Neuronal stem cell (in vitro differentiated cells): ENCODE results near the gene TRPM5.

Source experiments
- DNase-seq: peaks from one replicate; pipeline ENCODE4 v3.0.0-alpha.2; 2013; ENCODE audit warnings: low spot score
- H2AFZ ChIP-seq: one replicate; pipeline ENCODE4 v1.6.1; 2013; ENCODE audit warnings: mild to moderate bottlenecking, low read length, inconsistent platforms
- H2AK5ac ChIP-seq: 2 replicates; pipeline ENCODE4 v1.6.1; 2013; ENCODE audit warnings: low read depth, mild to moderate bottlenecking, inconsistent platforms, low read length, moderate library complexity, mixed read lengths
- H2BK120ac ChIP-seq: 2 replicates; pipeline ENCODE4 v1.6.1; 2013; ENCODE audit warnings: low read depth, mild to moderate bottlenecking, inconsistent platforms, low read length, moderate library complexity, mixed read lengths
- H2BK12ac ChIP-seq: one replicate; pipeline ENCODE4 v1.6.1; 2013; ENCODE audit warnings: low read length, inconsistent platforms
- H2BK15ac ChIP-seq: 2 replicates; pipeline ENCODE4 v1.6.1; 2013; ENCODE audit warnings: mild to moderate bottlenecking, low read length, inconsistent platforms, mixed read lengths
- H2BK5ac ChIP-seq: one replicate; pipeline ENCODE4 v1.6.1; 2013; ENCODE audit warnings: inconsistent platforms, mild to moderate bottlenecking, low read length, moderate library complexity
- H3K14ac ChIP-seq: one replicate; pipeline ENCODE4 v1.6.1; 2013; ENCODE audit warnings: low read length, inconsistent platforms
- H3K18ac ChIP-seq: 2 replicates; pipeline ENCODE4 v1.6.1; 2013; ENCODE audit warnings: low read length, inconsistent platforms
- H3K23ac ChIP-seq: 2 replicates; pipeline ENCODE4 v1.6.1; 2013; ENCODE audit warnings: low read depth, mild to moderate bottlenecking, mixed read lengths, low read length, inconsistent platforms; ENCODE audit not compliant: poor library complexity
- H3K27ac ChIP-seq: replicated peaks from 3 replicates; pipeline ENCODE4 v1.5.1; 2013; ENCODE audit warnings: low read length, inconsistent platforms
- H3K27me3 ChIP-seq, 3 experiments: 2 replicates each; pipeline ENCODE4 v1.6.1; 2013; ENCODE audit warnings: low read length in 3 of 3, mild to moderate bottlenecking in 2 of 3, inconsistent platforms in 1 of 3, low read depth in 1 of 3, mixed read lengths in 1 of 3, moderate library complexity in 1 of 3; ENCODE audit not compliant: control insufficient read depth in 3 of 3, insufficient read depth in 3 of 3
- H3K36me3 ChIP-seq, 2 donors: replicated peaks in 1 of 2; 2 replicates each; pipeline ENCODE4 v1.6.1; 2013; ENCODE audit warnings: low read length in 2 of 2; ENCODE audit not compliant: control insufficient read depth in 2 of 2, insufficient read depth in 2 of 2
- H3K4ac ChIP-seq: 2 replicates; pipeline ENCODE4 v1.6.1; 2013; ENCODE audit warnings: inconsistent platforms, mild to moderate bottlenecking, low read length, moderate library complexity
- H3K4me1 ChIP-seq, 2 donors: 1 replicate in 1 of 2; 2 replicates in 1 of 2; pipeline ENCODE4 v1.6.1; 2013; ENCODE audit warnings: low read length in 2 of 2, low read depth in 1 of 2; ENCODE audit not compliant: control insufficient read depth in 2 of 2, insufficient read depth in 1 of 2
- H3K4me2 ChIP-seq: one replicate; pipeline ENCODE4 v1.6.1; 2013; ENCODE audit warnings: mild to moderate bottlenecking, low read length, inconsistent platforms; ENCODE audit not compliant: insufficient read depth, poor library complexity, severe bottlenecking
- H3K4me3 ChIP-seq, 2 donors: 2 replicates each; pipeline ENCODE4 v1.5.1; 2013; ENCODE audit warnings: low read length in 2 of 2, mild to moderate bottlenecking in 2 of 2, inconsistent platforms in 1 of 2, moderate library complexity in 1 of 2
- H3K79me1 ChIP-seq: one replicate; pipeline ENCODE4 v1.6.1; 2013; ENCODE audit warnings: low read depth, mild to moderate bottlenecking, inconsistent platforms, low read length, moderate library complexity
- H3K9ac ChIP-seq: one replicate; pipeline ENCODE4 v1.6.1; 2013; ENCODE audit warnings: mild to moderate bottlenecking, low read depth, low read length, inconsistent platforms; ENCODE audit not compliant: poor library complexity
- H3K9me3 ChIP-seq, 2 donors: replicated peaks in 1 of 2; 2 replicates each; pipeline versions ENCODE3 to v1.6.1; 2013; ENCODE audit warnings: low read length in 2 of 2, mild to moderate bottlenecking in 2 of 2, inconsistent platforms in 1 of 2, low read depth in 1 of 2, mixed read lengths in 1 of 2, moderate library complexity in 1 of 2; ENCODE audit not compliant: control insufficient read depth in 2 of 2, insufficient read depth in 1 of 2
- H4K8ac ChIP-seq: one replicate; pipeline ENCODE4 v1.6.1; 2013; ENCODE audit warnings: low read depth, mild to moderate bottlenecking, inconsistent platforms, low read length, moderate library complexity
- H4K91ac ChIP-seq: one replicate; pipeline ENCODE4 v1.6.1; 2013; ENCODE audit warnings: low read length, low read depth, mild to moderate bottlenecking, inconsistent platforms; ENCODE audit not compliant: poor library complexity
- WGBS, 2 donors: extraction: QIAGEN DNeasy Blood & Tissue Kit; methylation state at CpG; one replicate each; pipeline ENCODE4 v1.1.7; 2013; ENCODE audit warnings: missing lambda C conversion rate in 2 of 2, mixed read lengths in 1 of 2; ENCODE audit not compliant: insufficient read length in 2 of 2, insufficient replicate concordance in 1 of 2; ENCODE audit errors: extremely low coverage in 2 of 2; 5-methylcytosine and 5-hydroxymethylcytosine counted together

TRPM5 gene

GRCh38 chr11:2422461-2423156, 21.7 kb downstream of the TRPM5 start:
- H2BK12ac ChIP-seq, result no peak overlapping the region
- no peak overlapping the region for H2AFZ ChIP-seq
- no peak overlapping the region for H3K23ac ChIP-seq
- no peak for DNase-seq
- H3K36me3 ChIP-seq, result no peaks in the 10 kb centered on the region
- no peaks in the 10 kb centered on the region for H3K9me3 ChIP-seq
- WGBS, 2 donors, result no CpG with 5 or more reads among the region's 14 CpGs
- H3K14ac ChIP-seq, result peak overlapping the region; percentile 8
- no peak overlapping the region for H2BK5ac ChIP-seq
- H2BK120ac ChIP-seq, result no peak overlapping the region
- H3K79me1 ChIP-seq, result peaks cover 2% of the 10 kb centered on the region
- no peak overlapping the region for H3K4ac ChIP-seq
- no peak overlapping the region for H3K9ac ChIP-seq
- peak overlapping the region; percentile 99 for H2AK5ac ChIP-seq
- H3K27ac ChIP-seq, result no peak overlapping the region
- H4K91ac ChIP-seq, result no peak overlapping the region
- H2BK15ac ChIP-seq, result peak overlapping the region; percentile 85
- H3K18ac ChIP-seq, result peak overlapping the region; percentile 19
- H3K27me3 ChIP-seq, result no peaks in the 10 kb centered on the region
- H3K4me2 ChIP-seq, result no peak overlapping the region
- no peak overlapping the region for H4K8ac ChIP-seq
- peaks cover 4 to 10% of the 10 kb centered on the region in 2 donors for H3K4me1 ChIP-seq
- no peak overlapping the region for H3K4me3 ChIP-seq

- Histone ChIP-seq H2BK15ac (peak overlapping the region; percentile 85), H2BK12ac (no peak overlapping the region), H3K79me1 (peaks cover 2% of the 10 kb centered on the region), H2BK120ac (no peak overlapping the region), H3K36me3 (no peaks in the 10 kb centered on the region), H3K18ac (peak overlapping the region; percentile 5), H4K91ac (no peak overlapping the region), H3K27me3 (no peaks in the 10 kb centered on the region), H3K9ac (no peak overlapping the region), H3K9me3 (no peaks in the 10 kb centered on the region), H3K4me1 (peaks cover 4 to 10% of the 10 kb centered on the region in 2 donors), H2BK5ac (no peak overlapping the region), H3K4ac (no peak overlapping the region), H2AK5ac (peak overlapping the region; percentile 99), H3K27ac (no peak overlapping the region), H3K14ac (peak overlapping the region; percentile 8), H2AFZ (no peak overlapping the region), H3K4me3 (no peak overlapping the region), H3K4me2 (no peak overlapping the region), H4K8ac (no peak overlapping the region), H3K23ac (no peak overlapping the region)
- WGBS, 2 donors, result no CpG with 5 or more reads among the region's 17 CpGs
- DNase-seq, result no peak
Observed at GRCh38 chr11:2421996-2422395, 22.3 kb downstream of the TRPM5 start.

GRCh38 chr11:2421226-2421994, 22.9 kb downstream of the TRPM5 start:
- H3K79me1 ChIP-seq, result peaks cover 2% of the 10 kb centered on the region
- H3K4me1 ChIP-seq, result peaks cover 4 to 10% of the 10 kb centered on the region in 2 donors
- peak overlapping the region; percentile 38 for H3K4ac ChIP-seq
- WGBS, 2 donors, result no CpG with 5 or more reads among the region's 19 CpGs
- H3K36me3 ChIP-seq, result no peaks in the 10 kb centered on the region
- H2BK12ac ChIP-seq, result peak overlapping the region; percentile 91
- H4K8ac ChIP-seq, result peak overlapping the region; percentile 100
- peak overlapping the region; percentile 99 for H2AK5ac ChIP-seq
- peak overlapping the region; percentile 86 for H3K9ac ChIP-seq
- no peaks in the 10 kb centered on the region for H3K9me3 ChIP-seq
- H4K91ac ChIP-seq, result no peak overlapping the region
- H3K14ac ChIP-seq, result peak overlapping the region; percentile 94
- no peak for DNase-seq
- H2BK15ac ChIP-seq, result peak overlapping the region; percentile 100
- H3K4me2 ChIP-seq, result no peak overlapping the region
- peak overlapping the region; percentile 95 for H3K18ac ChIP-seq
- peak overlapping the region; percentile 93 for H2BK120ac ChIP-seq
- H3K23ac ChIP-seq, result peak overlapping the region; percentile 68
- no peak overlapping the region for H3K27ac ChIP-seq
- H3K4me3 ChIP-seq, result no peak overlapping the region
- H2AFZ ChIP-seq, result peak overlapping the region; percentile 99
- no peaks in the 10 kb centered on the region for H3K27me3 ChIP-seq
- peak overlapping the region; percentile 95 for H2BK5ac ChIP-seq
